Measurements from ENCODE around the gene ABCA7. TPM values are rescaled to one million over a fixed set of nuclear protein-coding genes. Genes with fewer than 3 reads are reported as not detected.

The ABCA7 gene
- total RNA-seq, 4 donors from 2014 or later = 10.3 to 29.8 (median 15.9) TPM

DNA sequence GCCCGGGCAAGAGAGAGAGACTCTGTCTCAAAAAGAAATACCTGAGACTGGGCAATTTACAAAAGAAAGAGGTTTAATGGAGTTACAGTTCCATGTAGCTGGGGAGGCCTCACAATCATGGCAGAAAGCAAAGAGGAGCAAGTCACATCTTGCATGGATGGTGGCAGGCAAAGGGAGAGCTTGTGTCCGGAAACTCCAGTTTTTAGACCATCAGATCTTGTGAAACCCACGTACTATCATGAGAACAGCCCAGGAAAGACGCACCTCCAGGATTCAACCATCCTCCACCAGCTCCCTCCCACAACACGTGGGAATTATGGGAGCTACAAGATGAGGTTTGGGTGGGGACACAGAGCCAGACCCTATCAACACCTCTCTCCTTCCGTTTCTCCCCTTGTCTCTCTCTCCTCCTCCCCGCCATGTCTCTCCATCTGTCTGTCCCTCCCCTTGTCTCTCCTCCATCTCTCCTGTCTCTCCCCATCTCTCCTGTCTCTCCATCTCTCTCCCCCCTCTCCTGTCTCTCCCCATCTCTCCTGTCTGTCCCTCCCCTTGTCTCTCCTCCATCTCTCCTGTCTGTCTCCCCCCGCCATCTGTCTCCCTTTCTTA lies 45.2 kb downstream of the ABCA7 start:
- DNase-seq (ENCODE audit: low spot score) = no peak
- TF ChIP-seq CTCF (IDR thresholded peaks at IDR 0.05) = no peak
- no peak for ATAC-seq (ENCODE audit: low FRiP score)

GRCh38 chr19:1085676-1086442 lies 46.0 kb downstream of the ABCA7 start:
- ATAC-seq (ENCODE audit: low FRiP score) = no peak
- no peak for TF ChIP-seq CTCF (IDR thresholded peaks at IDR 0.05)
- no peak for DNase-seq (ENCODE audit: low spot score)

DNA sequence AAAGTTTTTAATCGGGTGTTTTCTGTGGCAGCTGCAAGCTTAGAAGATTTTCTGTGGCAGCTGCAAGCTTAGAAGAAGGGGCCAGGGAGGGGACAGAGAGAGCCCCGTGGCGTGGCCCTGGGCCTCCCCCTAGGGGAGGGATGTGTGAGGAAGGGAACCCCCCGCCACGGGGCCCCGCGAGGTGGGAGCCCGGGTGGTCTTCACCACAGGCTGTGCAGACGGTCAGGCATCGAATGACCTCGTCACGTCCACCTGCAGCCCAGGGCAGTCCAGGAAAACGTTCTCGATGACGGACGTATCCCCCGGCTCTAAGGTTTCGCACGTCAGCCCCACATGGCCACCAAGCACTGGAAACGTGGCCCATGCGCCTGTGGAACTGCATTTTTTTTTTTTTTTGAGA lies 46.7 kb downstream of the ABCA7 start:
- DNase-seq (ENCODE audit: low spot score) (no peak), ATAC-seq (ENCODE audit: low FRiP score) (no peak)
- no peak for TF ChIP-seq CTCF (IDR thresholded peaks at IDR 0.05)

GRCh38 chr19:1087813-1088415 lies 48.0 kb downstream of the ABCA7 start:
- no peak for TF ChIP-seq CTCF (IDR thresholded peaks at IDR 0.05)
- ATAC-seq (ENCODE audit: low FRiP score) (no peak), DNase-seq (ENCODE audit: low spot score) (no peak)

DNA sequence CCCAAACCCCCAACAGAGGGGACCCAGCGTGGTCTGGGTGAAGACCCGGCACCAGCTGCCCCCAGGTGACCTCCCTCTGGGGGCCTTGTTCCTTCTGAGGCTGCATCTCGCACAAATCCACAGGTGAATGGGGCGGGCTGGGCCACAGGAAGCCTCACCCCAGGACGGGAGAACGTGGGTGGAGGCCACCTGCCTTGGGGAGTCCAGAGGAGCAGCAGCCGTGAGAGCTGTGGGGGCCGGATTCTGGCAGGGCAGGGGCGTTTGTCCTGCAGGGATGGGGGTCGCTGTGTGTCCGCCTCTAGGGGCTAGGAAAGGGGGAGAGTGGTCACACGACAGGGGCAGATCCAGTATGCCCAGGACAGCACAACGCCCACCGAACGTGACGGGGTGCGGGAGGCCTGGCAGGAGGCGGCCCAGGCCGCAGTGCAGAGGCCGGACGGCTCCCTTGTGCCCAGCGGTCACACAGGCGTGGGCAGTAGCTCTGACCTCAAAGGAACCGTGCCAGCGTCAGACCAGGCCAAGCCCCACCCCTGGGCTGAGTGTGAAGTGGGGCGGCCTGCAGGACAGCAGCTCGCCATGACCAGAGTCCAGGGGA lies 48.6 kb downstream of the ABCA7 start:
- no peak for ATAC-seq (ENCODE audit: low FRiP score)
- no peak for TF ChIP-seq CTCF (IDR thresholded peaks at IDR 0.05)
- no peak for DNase-seq (ENCODE audit: low spot score)

GRCh38 chr19:1089126-1089771 lies 49.3 kb downstream of the ABCA7 start:
- TF ChIP-seq CTCF (IDR thresholded peaks at IDR 0.05) = no peak
- ATAC-seq (ENCODE audit: low FRiP score) = no peak
- no peak for DNase-seq (ENCODE audit: low spot score)
